ENCODE results near the gene PRKAR2B. TPM values are rescaled to one million over a fixed set of nuclear protein-coding genes. Genes with fewer than 3 reads are reported as not detected.

Gene PRKAR2B
- total and polyA plus RNA-seq, 2 of the 4 experiments (the other 2 are of a cell fraction) = 3.0 to 3.1 TPM

DNA sequence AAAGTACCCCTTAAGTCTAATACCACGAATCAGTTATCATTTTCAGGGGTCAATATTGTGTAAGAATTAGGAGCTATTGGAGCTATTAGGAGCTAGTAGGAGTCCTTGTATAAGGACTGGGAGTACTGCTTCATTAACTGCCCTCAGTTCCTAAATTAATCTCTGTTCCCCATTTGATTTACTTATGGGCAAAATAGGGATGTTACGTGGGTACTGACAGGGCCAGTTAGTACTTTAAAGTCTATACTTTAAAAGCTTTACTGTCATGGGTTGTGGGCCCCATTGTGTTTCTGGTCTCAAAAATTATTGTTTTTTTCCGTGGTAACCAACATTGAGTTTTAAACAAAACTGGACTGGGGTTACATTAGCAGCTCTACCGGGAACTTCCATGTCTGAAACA, 60.3 kb downstream of the PRKAR2B start:
- CTCF ChIA-PET = no interaction called here
- Histone ChIP-seq H2AK9ac (replicated peaks; ENCODE audit: low read depth, low read length, poor library complexity) (no peak overlapping the region), H3K18ac (ENCODE audit: low read depth, low read length) (no peak overlapping the region), H2BK20ac (ENCODE audit: low read depth, low read length) (no peak overlapping the region), H2BK15ac (ENCODE audit: low read depth, low read length) (no peak overlapping the region), H3K4ac (ENCODE audit: low read depth, low read length) (no peak overlapping the region), H3K4me1 (ENCODE audit: control insufficient read depth, insufficient read depth, low read length) (no peaks in the 10 kb centered on the region), H3K4me3 (ENCODE audit: insufficient read depth, low read depth, low read length) (no peak overlapping the region), H3K4me2 (ENCODE audit: low read depth, low read length) (no peak overlapping the region), H3K9me3 (ENCODE audit: control insufficient read depth, insufficient read depth, low read length) (no peaks in the 10 kb centered on the region), H2AFZ (replicated peaks; ENCODE audit: low read length, poor library complexity) (no peak overlapping the region), H4K5ac (ENCODE audit: low read depth, low read length) (no peak overlapping the region), H2BK120ac (ENCODE audit: low read depth, low read length) (no peak overlapping the region), H3K23ac (ENCODE audit: low read depth, low read length) (no peak overlapping the region), H2BK5ac (ENCODE audit: low read depth, low read length, poor library complexity, severe bottlenecking) (no peak overlapping the region), H3K36me3 (ENCODE audit: control insufficient read depth, insufficient read depth, low read length) (no peaks in the 10 kb centered on the region), H3K14ac (replicated peaks; ENCODE audit: low read depth, low read length) (no peak overlapping the region), H4K8ac (ENCODE audit: low read depth in 2 of 2, low read length in 2 of 2) (no peak overlapping the region), H4K20me1 (ENCODE audit: insufficient read depth, low read length) (no peaks in the 10 kb centered on the region), H2AK5ac (ENCODE audit: low read depth, low read length) (no peak overlapping the region), H3K27me3 (ENCODE audit: control insufficient read depth, insufficient read depth, low read length) (no peaks in the 10 kb centered on the region), H3K9me1 (ENCODE audit: insufficient read depth, low read length) (no peaks in the 10 kb centered on the region), H3K9ac (ENCODE audit: low read depth, low read length) (no peak overlapping the region), H3K27ac (ENCODE audit: insufficient read depth, low read length) (no peak overlapping the region), H3K79me1 (ENCODE audit: low read depth in 1 of 2, low read length in 2 of 2) (peaks cover 0 to 3% of the 10 kb centered on the region in 2 experiments; a peak in 1 of 4 replicates), H4K91ac (ENCODE audit: insufficient read depth, low read depth, low read length) (no peak overlapping the region), H3K56ac (ENCODE audit: extremely low read depth, insufficient read depth, low read length) (no peak overlapping the region)
- POLR2A ChIA-PET (ENCODE audit: unreplicated experiment) = no interaction called here
- BruUV-seq (replicated peaks) = no TSS peak
- TF ChIP-seq POLR2A (IDR thresholded peaks at IDR 0.05; ENCODE audit: low read depth, low read length) (no peak), RCOR1 (IDR thresholded peaks at IDR 0.05; ENCODE audit: insufficient replicate concordance, low read length) (no peak), RFX5 (IDR thresholded peaks at IDR 0.05; ENCODE audit: low read depth, low read length) (no peak), NFE2L2 (IDR thresholded peaks at IDR 0.05; ENCODE audit: low read depth, low read length) (no peak), MAFK (IDR thresholded peaks at IDR 0.05; ENCODE audit: low read depth, low read length) (no peak), SMC3 (IDR thresholded peaks at IDR 0.05; ENCODE audit: low read depth, low read length) (no peak), FOS (IDR thresholded peaks at IDR 0.05; ENCODE audit: low read depth, low read length) (no peak), RAD21 (IDR thresholded peaks at IDR 0.05; ENCODE audit: low read length) (no peak), CHD1 (IDR thresholded peaks at IDR 0.05; ENCODE audit: low read depth, low read length) (no peak)
- TF ChIP-seq, protein P1, sequence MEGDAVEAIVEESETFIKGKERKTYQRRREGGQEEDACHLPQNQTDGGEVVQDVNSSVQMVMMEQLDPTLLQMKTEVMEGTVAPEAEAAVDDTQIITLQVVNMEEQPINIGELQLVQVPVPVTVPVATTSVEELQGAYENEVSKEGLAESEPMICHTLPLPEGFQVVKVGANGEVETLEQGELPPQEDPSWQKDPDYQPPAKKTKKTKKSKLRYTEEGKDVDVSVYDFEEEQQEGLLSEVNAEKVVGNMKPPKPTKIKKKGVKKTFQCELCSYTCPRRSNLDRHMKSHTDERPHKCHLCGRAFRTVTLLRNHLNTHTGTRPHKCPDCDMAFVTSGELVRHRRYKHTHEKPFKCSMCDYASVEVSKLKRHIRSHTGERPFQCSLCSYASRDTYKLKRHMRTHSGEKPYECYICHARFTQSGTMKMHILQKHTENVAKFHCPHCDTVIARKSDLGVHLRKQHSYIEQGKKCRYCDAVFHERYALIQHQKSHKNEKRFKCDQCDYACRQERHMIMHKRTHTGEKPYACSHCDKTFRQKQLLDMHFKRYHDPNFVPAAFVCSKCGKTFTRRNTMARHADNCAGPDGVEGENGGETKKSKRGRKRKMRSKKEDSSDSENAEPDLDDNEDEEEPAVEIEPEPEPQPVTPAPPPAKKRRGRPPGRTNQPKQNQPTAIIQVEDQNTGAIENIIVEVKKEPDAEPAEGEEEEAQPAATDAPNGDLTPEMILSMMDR (conservative IDR thresholded peaks at IDR 0.05; ENCODE audit: low read depth, low read length) = no peak
- TF ChIP-seq, protein P2, sequence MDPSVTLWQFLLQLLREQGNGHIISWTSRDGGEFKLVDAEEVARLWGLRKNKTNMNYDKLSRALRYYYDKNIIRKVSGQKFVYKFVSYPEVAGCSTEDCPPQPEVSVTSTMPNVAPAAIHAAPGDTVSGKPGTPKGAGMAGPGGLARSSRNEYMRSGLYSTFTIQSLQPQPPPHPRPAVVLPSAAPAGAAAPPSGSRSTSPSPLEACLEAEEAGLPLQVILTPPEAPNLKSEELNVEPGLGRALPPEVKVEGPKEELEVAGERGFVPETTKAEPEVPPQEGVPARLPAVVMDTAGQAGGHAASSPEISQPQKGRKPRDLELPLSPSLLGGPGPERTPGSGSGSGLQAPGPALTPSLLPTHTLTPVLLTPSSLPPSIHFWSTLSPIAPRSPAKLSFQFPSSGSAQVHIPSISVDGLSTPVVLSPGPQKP (IDR thresholded peaks at IDR 0.05; ENCODE audit: borderline replicate concordance, low read depth, low read length) = no peak
- TF ChIP-seq, protein P3, sequence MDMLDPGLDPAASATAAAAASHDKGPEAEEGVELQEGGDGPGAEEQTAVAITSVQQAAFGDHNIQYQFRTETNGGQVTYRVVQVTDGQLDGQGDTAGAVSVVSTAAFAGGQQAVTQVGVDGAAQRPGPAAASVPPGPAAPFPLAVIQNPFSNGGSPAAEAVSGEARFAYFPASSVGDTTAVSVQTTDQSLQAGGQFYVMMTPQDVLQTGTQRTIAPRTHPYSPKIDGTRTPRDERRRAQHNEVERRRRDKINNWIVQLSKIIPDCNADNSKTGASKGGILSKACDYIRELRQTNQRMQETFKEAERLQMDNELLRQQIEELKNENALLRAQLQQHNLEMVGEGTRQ (IDR thresholded peaks at IDR 0.05; ENCODE audit: low read depth, low read length) = no peak
- intact Hi-C loops (cut with micrococcal nuclease) = no loop called here
- WGBS, 2 experiments (ENCODE audit: extremely low coverage in 2 of 2, insufficient read length in 1 of 2) = 80% methylated on average over 2 of the region's 4 CpGs; no CpG with 5 or more reads in 1 of the 2 experiments
- in situ Hi-C loops (cut with MboI; ENCODE audit: low sequenced_read_pairs) = no loop called here
- no peak for ATAC-seq (ENCODE audit: low read depth)
- dilution Hi-C loops (cut with HindIII; ENCODE audit: low sequenced_read_pairs, unreplicated experiment) = no loop called here
- DNase-seq = no peak

Measured in IMR-90 (cell line).